Hepatocyte (in vitro differentiated cells): ENCODE results near the gene KDM6A.

Experiments used
- CTCF ChIP-seq: fragments of 200-600 bp; sonication (generic); IDR thresholded peaks from 2 replicates; pipeline ENCODE4 v1.5.1; 2016; ENCODE audit warnings: antibody characterized with exemption, mild to moderate bottlenecking; ENCODE audit not compliant: poor library complexity
- EZH2 ChIP-seq: fragments of 200-600 bp; sonication (generic); IDR thresholded peaks from 2 replicates; pipeline ENCODE4 v1.6.1; 2016; ENCODE audit warnings: antibody characterized with exemption, mild to moderate bottlenecking, borderline replicate concordance
- EZH2phosphoT487 ChIP-seq: fragments of 200-600 bp; sonication (generic); IDR thresholded peaks from one replicate; pipeline ENCODE4 v1.6.1; 2018; ENCODE audit warnings: antibody characterized with exemption, mild to moderate bottlenecking, low read depth, moderate library complexity; ENCODE audit not compliant: unreplicated experiment, severe bottlenecking

GRCh38 chrX:44828008-44828605, 44.9 kb upstream of the KDM6A start:
- TF ChIP-seq EZH2 (no peak), CTCF (no peak), EZH2phosphoT487 (no peak)
